Activated T-cell treated with anti-CD3 and anti-CD28 coated beads, Interleukin-2, amount 50 U/mL, for 72 hours (primary cell): ENCODE data around the gene FAM174B. TPM values are rescaled to one million over a fixed set of nuclear protein-coding genes. Genes with fewer than 3 reads are reported as not detected.

ENCODE experiments used
- ATAC-seq, 2 donors: fragments of 150-1000 bp; cut with Tn5 transposase; replicated peaks in 1 of 2; 2 replicates each; pipeline ENCODE4 v1.10.0; 2021; ENCODE audit warnings: moderate library complexity in 2 of 2, mild to moderate bottlenecking in 1 of 2
- DNase-seq, 2 donors: peaks; one replicate each; pipeline ENCODE4 v3.0.0; 2021 to 2022; ENCODE audit warnings: mixed read lengths in 1 of 2
- H3K27ac Mint-ChIP-seq: one replicate; pipeline ENCODE4 v1.8.0; 2022; ENCODE audit warnings: mild to moderate bottlenecking, moderate library complexity, mixed read lengths
- H3K27me3 Mint-ChIP-seq: one replicate; pipeline ENCODE4 v1.8.0; 2022; ENCODE audit warnings: low read depth, mixed read lengths
- H3K36me3 Mint-ChIP-seq, 2 donors: one replicate each; pipeline ENCODE4 v1.8.0; 2022; ENCODE audit warnings: mixed read lengths in 2 of 2, mild to moderate bottlenecking in 1 of 2; ENCODE audit not compliant: insufficient read depth in 2 of 2
- H3K4me1 Mint-ChIP-seq: one replicate; pipeline ENCODE4 v1.8.0; 2022; ENCODE audit warnings: low read depth, mixed read lengths
- H3K4me3 Mint-ChIP-seq, 2 donors: one replicate each; pipeline ENCODE4 v1.8.0; 2022; ENCODE audit warnings: mild to moderate bottlenecking in 2 of 2, mixed read lengths in 2 of 2, moderate library complexity in 2 of 2
- H3K9me3 Mint-ChIP-seq, 2 donors: one replicate each; pipeline ENCODE4 v1.8.0; 2022; ENCODE audit warnings: mixed read lengths in 2 of 2
- total RNA-seq, 2 donors: library from RNA; stranded (reverse); gene quantifications; one replicate each; pipeline ENCODE4 v1.2.3, GENCODE V29; 2022

FAM174B gene
- 1 to 10 TPM; 5.0 to 9.9 TPM for total RNA-seq

GRCh38 chr15:92655178-92655995 lies at the start of gene FAM174B:
Gene FAM174B, minus strand, starts transcription at chr15:92655775.
- Mint-ChIP-seq H3K9me3 (peaks cover 0 to 2% of the 10 kb centered on the region in 2 donors), H3K4me1 (peaks cover 5% of the 10 kb centered on the region), H3K4me3 (peak within 1 kb of the TSS; percentile 82 to 85), H3K27ac (no peak within 1 kb of the TSS), H3K36me3 (peaks cover 0 to 2% of the 10 kb centered on the region in 2 donors), H3K27me3 (peaks cover 49% of the 10 kb centered on the region)
- ATAC-seq (peak; percentile 89 to 90), DNase-seq (peak; percentile 61 to 63)

DNA sequence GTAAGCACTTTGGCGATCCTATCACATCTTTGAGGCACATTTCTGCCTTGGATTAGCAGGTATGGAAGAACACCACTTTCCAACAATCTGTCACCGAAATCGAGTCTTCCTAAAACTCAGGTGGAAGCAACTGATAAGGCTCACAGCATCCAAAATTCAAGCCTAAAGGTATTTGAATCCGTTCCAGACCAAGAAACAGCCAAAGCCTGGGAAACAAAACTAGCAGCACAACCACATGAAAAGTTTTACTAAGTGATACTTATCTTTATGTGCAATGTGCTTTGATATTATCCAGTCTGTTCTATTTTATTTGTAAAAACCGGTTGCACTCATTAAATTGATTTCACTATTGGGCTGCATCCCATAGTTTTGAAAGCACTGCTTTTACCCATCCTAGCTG lies 40.5 kb upstream of the FAM174B start:
- DNase-seq, result no peak

GRCh38 chr15:92693691-92694331 lies 38.2 kb upstream of the FAM174B start:
- H3K27me3 Mint-ChIP-seq, result peaks cover 4% of the 10 kb centered on the region
- H3K36me3 Mint-ChIP-seq, result peaks cover 0 to 2% of the 10 kb centered on the region in 2 donors
- no peak for ATAC-seq
- no peak overlapping the region for H3K27ac Mint-ChIP-seq
- no peak overlapping the region for H3K4me3 Mint-ChIP-seq
- no peak for DNase-seq
- no peaks in the 10 kb centered on the region for H3K4me1 Mint-ChIP-seq
- peaks cover 0 to 4% of the 10 kb centered on the region in 2 donors for H3K9me3 Mint-ChIP-seq

More for the DNA sequence above, 40.5 kb upstream of the FAM174B start:
- Mint-ChIP-seq H3K4me1 (no peaks in the 10 kb centered on the region), H3K27me3 (peaks cover 9% of the 10 kb centered on the region), H3K27ac (no peak overlapping the region), H3K9me3 (peaks cover 0 to 8% of the 10 kb centered on the region in 2 donors), H3K4me3 (no peak overlapping the region), H3K36me3 (no peaks in the 10 kb centered on the region)
- ATAC-seq, result no peak

- ATAC-seq (no peak), DNase-seq (no peak)
- no peak overlapping the region for H3K27ac Mint-ChIP-seq
- H3K27me3 Mint-ChIP-seq, result peaks cover 8% of the 10 kb centered on the region
- H3K4me3 Mint-ChIP-seq, result no peak overlapping the region
- H3K36me3 Mint-ChIP-seq, result peaks cover 2 to 4% of the 10 kb centered on the region in 2 donors
- H3K4me1 Mint-ChIP-seq, result no peaks in the 10 kb centered on the region
- H3K9me3 Mint-ChIP-seq, result peaks cover 6 to 10% of the 10 kb centered on the region in 2 donors
These were observed 34.8 kb upstream of the FAM174B start for GRCh38 chr15:92690395-92690794.

DNA sequence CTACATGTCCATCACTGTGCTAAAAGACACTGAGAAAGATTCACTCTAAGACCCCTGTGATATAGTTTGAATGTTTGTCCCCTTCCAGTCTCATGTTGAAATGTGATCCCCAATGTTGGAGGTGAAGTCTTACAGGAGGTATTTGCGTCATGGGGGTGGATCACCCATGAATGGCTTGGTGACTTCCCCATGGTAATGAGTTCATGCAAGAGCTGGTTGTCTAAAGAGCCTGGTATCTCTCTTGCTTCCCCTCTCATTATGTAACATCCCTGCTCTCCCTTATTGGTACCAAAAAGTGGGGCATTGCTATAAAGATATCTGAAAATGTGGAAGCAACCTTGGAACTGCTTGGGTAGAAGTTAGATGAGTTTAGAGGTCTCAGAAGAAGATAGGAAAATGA lies 32.2 kb upstream of the FAM174B start:
- Mint-ChIP-seq H3K4me3 (no peak overlapping the region), H3K27ac (no peak overlapping the region), H3K9me3 (peaks cover 6 to 10% of the 10 kb centered on the region in 2 donors), H3K4me1 (no peaks in the 10 kb centered on the region), H3K36me3 (peaks cover 2 to 4% of the 10 kb centered on the region in 2 donors), H3K27me3 (peaks cover 21% of the 10 kb centered on the region)
- DNase-seq, result no peak
- ATAC-seq, result no peak

- Mint-ChIP-seq H3K27me3 (peaks cover 21% of the 10 kb centered on the region), H3K9me3 (peaks cover 6 to 10% of the 10 kb centered on the region in 2 donors), H3K4me3 (no peak overlapping the region)
These were observed 31.6 kb upstream of the FAM174B start for GRCh38 chr15:92687195-92687602.

GRCh38 chr15:92683511-92683834 lies 27.9 kb upstream of the FAM174B start:
- Mint-ChIP-seq H3K9me3 (peaks cover 6 to 8% of the 10 kb centered on the region in 2 donors), H3K4me3 (no peak overlapping the region), H3K27me3 (peaks cover 29% of the 10 kb centered on the region), H3K36me3 (peaks cover 2% of the 10 kb centered on the region in 2 donors), H3K27ac (no peak overlapping the region), H3K4me1 (no peaks in the 10 kb centered on the region)
- ATAC-seq (peak in 1 of 2 donors; percentile 62), DNase-seq (peak in 1 of 2 donors; percentile 37)

More at GRCh38 chr15:92687195-92687602, 31.6 kb upstream of the FAM174B start:
- no peaks in the 10 kb centered on the region for H3K4me1 Mint-ChIP-seq
- DNase-seq (no peak), ATAC-seq (no peak)
- peaks cover 2 to 4% of the 10 kb centered on the region in 2 donors for H3K36me3 Mint-ChIP-seq
- H3K27ac Mint-ChIP-seq, result no peak overlapping the region

DNA sequence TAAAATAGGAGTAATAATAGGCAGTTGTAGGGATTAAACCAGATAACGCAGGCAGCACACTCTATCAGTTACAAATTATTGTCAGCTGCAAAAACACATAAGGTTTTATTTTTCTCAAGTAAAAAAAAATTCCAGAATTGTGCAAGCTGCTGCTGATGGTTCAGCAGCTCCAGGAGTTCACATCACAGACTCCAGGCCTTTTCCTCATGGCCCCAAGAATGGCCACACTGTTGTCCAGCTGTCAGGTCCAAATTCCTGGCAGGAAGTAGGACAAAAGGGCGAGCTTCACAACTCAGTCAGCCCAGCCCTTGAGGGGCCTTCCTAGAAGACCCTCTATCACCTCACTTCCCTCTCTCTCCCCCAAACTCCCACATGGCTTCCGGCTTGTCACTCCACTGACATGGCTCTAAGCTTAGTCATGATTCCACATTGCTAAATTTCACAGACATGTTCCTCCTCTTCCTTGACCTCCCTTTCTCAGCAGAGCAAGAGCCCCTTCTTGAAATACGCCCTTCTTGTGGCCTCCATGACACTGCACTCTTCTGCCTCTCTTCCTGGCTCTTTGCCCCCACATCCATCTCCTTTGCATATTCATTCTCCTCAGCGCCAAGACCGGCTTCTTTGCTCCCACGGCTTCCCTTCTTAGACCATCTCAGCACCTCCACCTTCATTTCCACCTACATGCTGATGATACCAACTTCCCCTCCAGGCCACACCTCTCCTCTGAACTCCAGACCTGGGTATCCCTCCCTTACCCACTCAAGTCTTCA lies 27.4 kb upstream of the FAM174B start:
- no peaks in the 10 kb centered on the region for H3K4me1 Mint-ChIP-seq
- peaks cover 1 to 3% of the 10 kb centered on the region in 2 donors for H3K9me3 Mint-ChIP-seq
- peaks cover 30% of the 10 kb centered on the region for H3K27me3 Mint-ChIP-seq
- H3K27ac Mint-ChIP-seq, result no peak overlapping the region
- H3K4me3 Mint-ChIP-seq, result no peak overlapping the region
- no peak for DNase-seq
- H3K36me3 Mint-ChIP-seq, result peaks cover 0 to 1% of the 10 kb centered on the region in 2 donors
- ATAC-seq, result no peak

- ATAC-seq (no peak), DNase-seq (no peak)
- peaks cover 36% of the 10 kb centered on the region for H3K27me3 Mint-ChIP-seq
- no peak overlapping the region for H3K27ac Mint-ChIP-seq
- H3K36me3 Mint-ChIP-seq, result no peaks in the 10 kb centered on the region
- H3K9me3 Mint-ChIP-seq, result no peaks in the 10 kb centered on the region
- H3K4me3 Mint-ChIP-seq, result no peak overlapping the region
- H3K4me1 Mint-ChIP-seq, result no peaks in the 10 kb centered on the region
These were observed 25.6 kb upstream of the FAM174B start for GRCh38 chr15:92681141-92681631.

- Mint-ChIP-seq H3K27me3 (peaks cover 25% of the 10 kb centered on the region), H3K9me3 (no peaks in the 10 kb centered on the region), H3K4me3 (no peak overlapping the region), H3K4me1 (no peaks in the 10 kb centered on the region), H3K36me3 (no peaks in the 10 kb centered on the region), H3K27ac (no peak overlapping the region)
- DNase-seq (no peak), ATAC-seq (no peak)
These were observed 22.4 kb upstream of the FAM174B start for GRCh38 chr15:92677999-92678398.

GRCh38 chr15:92676561-92676960 lies 21.0 kb upstream of the FAM174B start:
- Mint-ChIP-seq H3K9me3 (no peaks in the 10 kb centered on the region), H3K4me1 (no peaks in the 10 kb centered on the region), H3K4me3 (no peak overlapping the region), H3K36me3 (no peaks in the 10 kb centered on the region), H3K27ac (no peak overlapping the region), H3K27me3 (peaks cover 23% of the 10 kb centered on the region)
- no peak for DNase-seq
- ATAC-seq, result no peak

DNA sequence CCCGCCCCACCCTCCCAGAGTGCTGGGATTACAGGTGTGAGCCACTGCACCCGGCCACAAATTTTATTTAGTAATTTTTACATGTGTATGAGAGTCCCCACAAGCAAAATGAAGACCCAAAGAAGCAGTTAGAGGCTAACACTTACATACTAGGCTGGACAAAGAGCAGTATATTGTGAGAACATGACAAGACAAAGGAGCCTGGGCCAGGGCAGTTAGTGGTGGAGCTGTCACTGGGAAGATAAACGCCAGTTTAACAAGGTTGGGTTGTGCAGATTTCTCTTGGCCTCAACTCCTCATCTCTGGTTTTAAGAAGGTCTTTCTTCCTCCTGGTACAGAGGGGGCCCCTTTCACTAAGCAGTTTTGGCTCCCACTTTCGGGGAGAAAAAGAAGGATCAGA lies 19.9 kb upstream of the FAM174B start:
- Mint-ChIP-seq H3K4me1 (no peaks in the 10 kb centered on the region), H3K9me3 (no peaks in the 10 kb centered on the region), H3K4me3 (no peak overlapping the region), H3K27me3 (peaks cover 28% of the 10 kb centered on the region), H3K36me3 (no peaks in the 10 kb centered on the region), H3K27ac (no peak overlapping the region)
- no peak for ATAC-seq
- no peak for DNase-seq

DNA sequence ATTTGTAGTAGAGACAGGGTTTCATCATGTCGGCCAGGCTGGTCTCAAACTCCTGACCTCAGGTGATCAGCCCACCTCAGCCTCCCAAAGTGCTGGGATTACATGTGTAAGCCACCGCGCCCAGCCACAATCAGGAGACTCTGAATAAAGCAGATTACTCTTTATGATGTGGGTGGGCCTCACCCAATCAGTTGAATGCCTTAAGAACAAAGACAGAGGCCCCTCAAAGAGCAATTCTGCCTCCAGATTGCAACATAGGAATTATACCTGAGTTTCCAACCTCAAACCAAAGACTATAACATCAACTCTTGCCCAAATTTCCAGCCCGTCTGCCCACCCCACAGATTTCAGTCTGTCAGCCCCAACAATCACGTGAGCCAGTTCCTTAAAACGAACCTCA lies 18.8 kb upstream of the FAM174B start:
- ATAC-seq, result no peak
- Mint-ChIP-seq H3K27ac (no peak overlapping the region), H3K9me3 (no peaks in the 10 kb centered on the region), H3K27me3 (peaks cover 30% of the 10 kb centered on the region), H3K4me3 (no peak overlapping the region), H3K36me3 (no peaks in the 10 kb centered on the region), H3K4me1 (no peaks in the 10 kb centered on the region)
- DNase-seq, result no peak
